ENCODE results near the gene HACD3.
"Not testable (repeated sequence)": the region's sequence is repeated elsewhere in the genome, so short reads cannot be mapped to it uniquely, and the experiment has no call there.

The HACD3 gene

GRCh38 chr15:65549288-65549687 is 19.0 kb downstream of the HACD3 start:
- DNase-seq (ENCODE audit: low read depth in 2 of 2), result not testable (repeated sequence)

- no peak for DNase-seq (ENCODE audit: low read depth in 2 of 2)
Observed at GRCh38 chr15:65550681-65551098, 20.4 kb downstream of the HACD3 start.

- no peak for DNase-seq (ENCODE audit: low read depth in 2 of 2)
Observed at GRCh38 chr15:65551183-65551582, 20.9 kb downstream of the HACD3 start.

GRCh38 chr15:65552851-65553250 is 22.6 kb downstream of the HACD3 start:
- not testable (repeated sequence) for DNase-seq (ENCODE audit: low read depth in 2 of 2)

- DNase-seq (ENCODE audit: low read depth in 2 of 2), result no peak
Observed at GRCh38 chr15:65553691-65554090, 23.4 kb downstream of the HACD3 start.

- no peak for DNase-seq (ENCODE audit: low read depth in 2 of 2)
Observed at GRCh38 chr15:65556622-65557021, 26.4 kb downstream of the HACD3 start.

- no peak for DNase-seq (ENCODE audit: low read depth in 2 of 2)
Observed at GRCh38 chr15:65558336-65558735, 28.1 kb downstream of the HACD3 start.

GRCh38 chr15:65558997-65559760 is 28.9 kb downstream of the HACD3 start:
- no peak for DNase-seq (ENCODE audit: low read depth in 2 of 2)

- DNase-seq (ENCODE audit: low read depth in 2 of 2), result no peak
Observed at GRCh38 chr15:65559941-65560340, 29.7 kb downstream of the HACD3 start.

- DNase-seq (ENCODE audit: low read depth in 2 of 2), result no peak
Observed at GRCh38 chr15:65561934-65562333, 31.7 kb downstream of the HACD3 start.

- DNase-seq (ENCODE audit: low read depth in 2 of 2), result no peak
Observed at GRCh38 chr15:65569728-65570127, 39.5 kb downstream of the HACD3 start.

- no peak for DNase-seq (ENCODE audit: low read depth in 2 of 2)
Observed at GRCh38 chr15:65571971-65572370, 41.7 kb downstream of the HACD3 start.

GRCh38 chr15:65576664-65577063 is 46.4 kb downstream of the HACD3 start:
- no peak for DNase-seq (ENCODE audit: low read depth in 2 of 2)

GRCh38 chr15:65577129-65577996 is 47.1 kb downstream of the HACD3 start:
- no peak for DNase-seq (ENCODE audit: low read depth in 2 of 2)

GRCh38 chr15:65578904-65579728 is 48.9 kb downstream of the HACD3 start:
- no peak for DNase-seq (ENCODE audit: low read depth in 2 of 2)

- DNase-seq (ENCODE audit: low read depth in 2 of 2), result no peak
Observed at GRCh38 chr15:65579762-65580161, 49.5 kb downstream of the HACD3 start.

- DNase-seq (ENCODE audit: low read depth in 2 of 2), result no peak
Observed at GRCh38 chr15:65580287-65580686, 50.0 kb downstream of the HACD3 start.

- DNase-seq (ENCODE audit: low read depth in 2 of 2), result peak; percentile 9 to 30
Observed at GRCh38 chr15:65583701-65584100, 53.4 kb downstream of the HACD3 start.

- DNase-seq (ENCODE audit: low read depth in 2 of 2), result no peak
Observed at GRCh38 chr15:65584241-65584640, 54.0 kb downstream of the HACD3 start.

GRCh38 chr15:65587094-65587493 is 56.8 kb downstream of the HACD3 start:
- DNase-seq (ENCODE audit: low read depth in 2 of 2), result no peak

- DNase-seq (ENCODE audit: low read depth in 2 of 2), result no peak
Observed at GRCh38 chr15:65595960-65596359, 65.7 kb downstream of the HACD3 start.

GRCh38 chr15:65598468-65598867 is 68.2 kb downstream of the HACD3 start:
- no peak for DNase-seq (ENCODE audit: low read depth in 2 of 2)
